SK-N-DZ (cell line): ENCODE measurements around the gene PHF21B.
"Not testable (repeated sequence)": the region's sequence is repeated elsewhere in the genome, so short reads cannot be mapped to it uniquely, and the experiment has no call there.

ENCODE experiments used
- DNase-seq: peaks from one replicate; pipeline ENCODE4 v3.0.0-alpha.2; 2015; ENCODE audit warnings: low spot score

The PHF21B gene

DNA sequence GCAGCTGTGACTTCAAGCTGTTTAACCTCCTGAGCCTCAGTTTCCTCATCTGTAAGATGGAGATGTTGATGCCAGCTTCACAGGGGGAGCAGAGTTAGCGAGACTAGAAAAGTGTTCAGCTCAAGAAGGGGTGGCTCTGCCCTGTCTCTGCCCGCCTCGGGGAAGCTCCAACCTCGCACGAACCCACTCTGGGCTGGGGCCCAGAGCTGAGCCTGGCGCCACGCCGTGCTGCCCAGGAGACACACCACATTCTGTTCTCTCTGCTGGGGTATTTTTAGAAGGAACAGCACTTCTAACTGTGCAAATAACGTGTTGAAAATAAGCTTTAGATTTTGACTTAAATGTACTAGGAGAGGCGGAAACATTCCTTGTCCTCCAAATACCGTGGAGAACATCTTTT, 74.1 kb downstream of the PHF21B start:
- DNase-seq = no peak

DNA sequence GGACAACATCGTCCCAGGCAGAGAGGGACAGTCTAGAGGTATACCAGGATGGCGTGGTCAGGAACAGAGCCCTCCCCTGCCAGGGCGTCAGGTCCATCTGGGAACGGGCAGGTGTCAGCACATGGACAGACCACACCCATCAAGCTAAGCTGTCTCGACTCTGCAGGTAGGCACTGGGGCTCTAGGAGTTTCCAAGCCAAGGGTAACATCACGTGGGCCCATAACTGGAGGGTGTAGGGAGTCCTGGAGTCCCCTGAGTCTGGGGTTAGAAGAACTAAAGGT, 75.4 kb downstream of the PHF21B start:
- DNase-seq = no peak

GRCh38 chr22:44933666-44934453, 75.9 kb downstream of the PHF21B start:
- no peak for DNase-seq

DNA sequence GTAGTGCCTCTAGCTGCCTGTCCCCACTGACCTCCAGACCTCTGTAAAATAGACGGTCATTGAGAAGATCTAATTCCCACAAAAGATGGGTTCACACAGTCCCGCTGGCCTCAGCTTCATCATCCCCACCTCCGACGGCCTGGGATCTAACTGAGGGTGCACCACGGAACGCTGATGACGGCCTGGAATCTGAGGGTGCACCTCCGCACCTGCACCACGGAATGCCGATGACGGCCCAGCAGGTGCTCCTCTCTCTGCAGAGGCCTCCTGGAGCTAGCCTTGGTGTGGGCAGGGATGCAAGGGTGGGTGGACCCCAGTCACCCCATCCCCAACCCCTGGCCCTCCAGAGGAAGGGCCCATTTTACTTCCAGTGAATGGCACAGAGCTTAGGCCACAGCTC, 77.3 kb downstream of the PHF21B start:
- no peak for DNase-seq

DNA sequence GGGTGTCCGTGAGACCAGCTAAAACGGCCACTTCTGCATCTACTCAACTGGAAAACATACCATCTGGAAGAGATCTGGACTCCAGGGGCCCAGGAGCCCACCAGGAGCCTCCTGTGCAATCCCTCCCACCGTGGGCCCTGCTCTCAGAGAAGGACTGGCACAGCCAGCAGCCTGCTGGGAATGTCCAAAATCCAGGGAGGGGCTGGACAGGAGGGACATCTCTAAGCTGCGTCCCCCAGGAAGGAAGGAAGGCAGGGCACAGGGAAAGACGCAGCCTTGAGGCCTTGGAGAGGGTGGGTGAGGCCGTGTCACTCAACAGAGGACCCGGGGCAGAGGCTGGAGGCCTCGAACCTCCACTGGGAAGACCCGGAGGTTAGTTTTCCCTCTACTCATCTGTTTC, 78.0 kb downstream of the PHF21B start:
- no peak for DNase-seq

GRCh38 chr22:44931077-44931540, 78.7 kb downstream of the PHF21B start:
- DNase-seq = peak; percentile 37

- DNase-seq = no peak
Measured at GRCh38 chr22:44930711-44931035, 79.1 kb downstream of the PHF21B start.

- DNase-seq = no peak
Measured at GRCh38 chr22:44930016-44930710, 79.6 kb downstream of the PHF21B start.

- DNase-seq = no peak
Measured at GRCh38 chr22:44929359-44930015, 80.3 kb downstream of the PHF21B start.

- DNase-seq = peak; percentile 16
Measured at GRCh38 chr22:44928711-44929358, 81.0 kb downstream of the PHF21B start.

GRCh38 chr22:44928136-44928463, 81.7 kb downstream of the PHF21B start:
- no peak for DNase-seq

GRCh38 chr22:44927463-44928135, 82.2 kb downstream of the PHF21B start:
- no peak for DNase-seq

- DNase-seq = no peak
Measured at GRCh38 chr22:44926491-44927415, 83.1 kb downstream of the PHF21B start.

GRCh38 chr22:44926124-44926475, 83.7 kb downstream of the PHF21B start:
- DNase-seq = no peak

- DNase-seq = no peak
Measured at GRCh38 chr22:44925465-44926123, 84.2 kb downstream of the PHF21B start.

DNA sequence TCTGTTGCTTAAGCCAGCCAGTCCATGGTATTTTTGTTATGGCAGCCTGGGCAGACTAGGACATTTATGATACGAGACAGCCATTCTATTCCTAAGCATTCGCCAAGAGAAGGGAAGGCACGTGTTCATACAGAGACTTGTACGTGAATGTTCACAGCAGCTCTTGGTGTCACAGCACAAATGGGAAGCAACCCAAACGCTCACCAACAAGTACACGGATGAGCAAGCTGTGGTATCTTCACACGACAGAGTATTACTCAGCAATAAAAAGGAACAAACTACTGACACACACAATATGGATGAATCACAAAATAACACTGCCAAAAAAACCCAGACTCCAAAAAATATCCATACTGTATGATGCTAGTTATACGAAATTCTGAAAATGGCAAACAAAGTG, 85.1 kb downstream of the PHF21B start:
- DNase-seq = no peak

- DNase-seq = no peak
Measured at GRCh38 chr22:44924098-44924497, 85.7 kb downstream of the PHF21B start.

DNA sequence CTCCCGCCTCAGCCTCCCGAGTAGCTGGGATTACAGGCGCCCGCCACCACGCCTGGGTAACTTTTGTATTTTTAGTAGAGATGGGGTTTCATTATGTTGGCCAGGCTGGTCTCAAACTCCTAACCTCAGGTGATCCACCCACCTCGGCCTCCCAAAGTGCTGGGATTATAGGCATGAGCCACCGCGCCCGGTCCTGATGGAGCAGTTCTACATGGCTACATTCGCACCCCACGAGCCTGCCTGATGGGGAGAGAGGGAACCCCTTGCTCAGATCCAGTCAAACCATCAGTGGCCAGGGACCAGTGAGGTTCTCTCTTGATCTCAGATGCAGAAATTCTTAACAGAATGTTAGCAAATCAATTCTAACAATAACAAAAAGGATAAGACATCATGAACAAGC, 88.0 kb downstream of the PHF21B start:
- DNase-seq = not testable (repeated sequence)

DNA sequence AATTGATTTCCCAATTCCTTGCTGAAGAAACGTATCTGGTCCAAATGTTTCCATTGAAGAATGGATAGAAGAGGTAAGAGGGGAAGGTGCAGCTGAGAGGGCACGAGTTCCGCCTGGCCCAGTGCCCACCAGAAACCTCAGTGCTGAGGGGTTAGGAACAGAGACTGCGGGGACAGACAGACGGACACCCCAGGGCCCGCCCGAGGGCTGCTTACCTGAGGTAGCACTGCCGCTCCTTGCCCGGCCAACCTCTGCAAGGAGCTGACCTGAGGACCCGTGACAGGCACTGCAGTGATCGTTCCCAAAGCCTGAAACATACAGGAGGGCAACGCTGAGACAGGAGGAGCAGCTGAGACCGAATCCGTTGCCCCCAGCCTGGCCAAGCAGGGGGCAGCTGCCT, 89.6 kb downstream of the PHF21B start:
- DNase-seq = no peak

DNA sequence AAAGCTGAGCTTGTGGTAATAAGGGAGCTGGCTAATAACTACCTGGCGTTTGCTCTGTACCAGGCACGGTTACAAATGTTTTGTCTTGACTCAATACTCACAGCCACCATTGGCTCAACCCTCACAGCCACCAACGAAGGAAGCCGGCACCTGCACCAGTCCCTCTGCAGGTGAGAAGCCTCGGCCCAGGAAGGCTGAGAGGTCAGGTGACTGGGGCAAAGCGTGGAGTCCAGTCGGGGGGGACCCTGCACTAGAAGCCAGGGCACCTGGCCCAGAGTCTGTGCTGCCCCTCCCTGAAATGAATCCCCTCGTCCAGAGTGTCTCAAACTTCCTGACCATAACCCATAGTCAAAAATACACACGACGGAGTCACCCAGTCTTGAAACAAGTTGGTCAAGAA, 90.1 kb downstream of the PHF21B start:
- no peak for DNase-seq
